ENCODE results near the gene HSD17B14. TPM values are rescaled to one million over a fixed set of nuclear protein-coding genes. Genes with fewer than 3 reads are reported as not detected.
"Not testable (repeated sequence)": the region's sequence is repeated elsewhere in the genome, so short reads cannot be mapped to it uniquely, and the experiment has no call there.

The HSD17B14 gene
- 10 to 100 TPM in 3 of 4 donors, 1 to 10 TPM in 1; 8.3 to 38.2 (median 26.3) TPM for polyA plus RNA-seq (ENCODE audit: insufficient read length in 4 of 4)

- peak in 3 of 4 donors; percentile 43 to 60 (median 52) for DNase-seq (ENCODE audit: low read depth in 4 of 4, low spot score in 3 of 4)
Measured at GRCh38 chr19:48836089-48837017, at the start of gene HSD17B14. HSD17B14 (minus strand) TSS chr19:48836491; CDS start chr19:48836411, 80 bp downstream.

GRCh38 chr19:48883726-48884125 lies 47.4 kb upstream of the HSD17B14 start:
- DNase-seq (ENCODE audit: low read depth in 4 of 4, low spot score in 3 of 4) = no peak

- DNase-seq (ENCODE audit: low read depth in 4 of 4, low spot score in 3 of 4) = no peak
Measured at GRCh38 chr19:48881741-48882657, 45.7 kb upstream of the HSD17B14 start.

GRCh38 chr19:48879696-48880095 lies 43.4 kb upstream of the HSD17B14 start:
- not testable (repeated sequence) for DNase-seq (ENCODE audit: low read depth in 4 of 4, low spot score in 3 of 4)

GRCh38 chr19:48879025-48879637 lies 42.8 kb upstream of the HSD17B14 start:
- no peak for DNase-seq (ENCODE audit: low read depth in 4 of 4, low spot score in 3 of 4)

GRCh38 chr19:48878196-48879024 lies 42.1 kb upstream of the HSD17B14 start:
- DNase-seq (ENCODE audit: low read depth in 4 of 4, low spot score in 3 of 4) = no peak

GRCh38 chr19:48877855-48878195 lies 41.5 kb upstream of the HSD17B14 start:
- DNase-seq (ENCODE audit: low read depth in 4 of 4, low spot score in 3 of 4) = no peak

GRCh38 chr19:48876043-48876981 lies 40.0 kb upstream of the HSD17B14 start:
- DNase-seq (ENCODE audit: low read depth in 4 of 4, low spot score in 3 of 4) = not testable (repeated sequence)

GRCh38 chr19:48874303-48875135 lies 38.2 kb upstream of the HSD17B14 start:
- no peak for DNase-seq (ENCODE audit: low read depth in 4 of 4, low spot score in 3 of 4)

- no peak for DNase-seq (ENCODE audit: low read depth in 4 of 4, low spot score in 3 of 4)
Measured at GRCh38 chr19:48873476-48874302, 37.4 kb upstream of the HSD17B14 start.

- DNase-seq (ENCODE audit: low read depth in 4 of 4, low spot score in 3 of 4) = peak; percentile 75 to 87 (median 84)
Measured at GRCh38 chr19:48872884-48873475, 36.7 kb upstream of the HSD17B14 start.

GRCh38 chr19:48872182-48872883 lies 36.0 kb upstream of the HSD17B14 start, which contains the start of gene PPP1R15A:
PPP1R15A (plus strand) TSS chr19:48872421; CDS start chr19:48873234, 813 bp downstream.
- peak; percentile 96 to 98 (median 96) for DNase-seq (ENCODE audit: low read depth in 4 of 4, low spot score in 3 of 4)

GRCh38 chr19:48871471-48872181 lies 35.3 kb upstream of the HSD17B14 start:
- DNase-seq (ENCODE audit: low read depth in 4 of 4, low spot score in 3 of 4) = not testable (repeated sequence)

- no peak for DNase-seq (ENCODE audit: low read depth in 4 of 4, low spot score in 3 of 4)
Measured at GRCh38 chr19:48870048-48870447, 33.8 kb upstream of the HSD17B14 start.

Measured in left renal pelvis (tissue), 4 donors.